Mesendoderm (in vitro differentiated cells): ENCODE results near the gene MANSC4.
"Not testable (repeated sequence)": the region's sequence is repeated elsewhere in the genome, so short reads cannot be mapped to it uniquely, and the experiment has no call there.

Experiments
- DNase-seq: peaks from one replicate; pipeline ENCODE4 v3.0.0; 2013
- H2AK5ac ChIP-seq: 2 replicates; pipeline ENCODE4 v1.6.1; 2013; ENCODE audit warnings: low read length, inconsistent platforms
- H2BK120ac ChIP-seq: 2 replicates; pipeline ENCODE4 v1.6.1; 2013; ENCODE audit warnings: low read depth, mild to moderate bottlenecking, low read length, moderate library complexity, mixed read lengths
- H2BK15ac ChIP-seq: replicated peaks from 2 replicates; pipeline ENCODE4 v1.6.1; 2013; ENCODE audit warnings: low read depth, mild to moderate bottlenecking, moderate library complexity
- H2BK5ac ChIP-seq: 2 replicates; pipeline ENCODE4 v1.6.1; 2013; ENCODE audit warnings: low read length, inconsistent platforms
- H3K18ac ChIP-seq: 2 replicates; pipeline ENCODE4 v1.6.1; 2013; ENCODE audit warnings: mild to moderate bottlenecking, low read length, mixed read lengths
- H3K23ac ChIP-seq: one replicate; pipeline ENCODE4 v1.6.1; 2013; ENCODE audit warnings: low read length
- H3K27ac ChIP-seq: 2 replicates; pipeline ENCODE4 v1.5.1; 2013; ENCODE audit warnings: low read depth, mild to moderate bottlenecking, inconsistent platforms, low read length, moderate library complexity
- H3K27me3 ChIP-seq: 2 replicates; pipeline ENCODE4 v1.6.1; 2013; ENCODE audit warnings: low read length, control low read depth, mild to moderate bottlenecking, inconsistent platforms; ENCODE audit not compliant: insufficient read depth, poor library complexity
- H3K36me3 ChIP-seq: 2 replicates; pipeline ENCODE4 v1.6.1; 2013; ENCODE audit warnings: low read length, inconsistent platforms; ENCODE audit not compliant: control insufficient read depth, insufficient read depth
- H3K4ac ChIP-seq: one replicate; pipeline ENCODE4 v1.6.1; 2013; ENCODE audit warnings: low read depth, mild to moderate bottlenecking, low read length, moderate library complexity
- H3K4me1 ChIP-seq: 2 replicates; pipeline ENCODE4 v1.6.1; 2013; ENCODE audit warnings: low read depth, low read length, inconsistent platforms; ENCODE audit not compliant: control insufficient read depth
- H3K4me2 ChIP-seq: 2 replicates; pipeline ENCODE4 v1.6.1; 2013; ENCODE audit warnings: low read length
- H3K4me3 ChIP-seq: 2 replicates; pipeline ENCODE4 v1.5.1; 2013; ENCODE audit warnings: mild to moderate bottlenecking, low read length
- H3K56ac ChIP-seq: one replicate; pipeline ENCODE4 v1.6.1; 2013; ENCODE audit warnings: low read length
- H3K79me1 ChIP-seq: 2 replicates; pipeline ENCODE4 v1.6.1; 2013; ENCODE audit warnings: low read length, inconsistent platforms
- H3K79me2 ChIP-seq: 2 replicates; pipeline ENCODE4 v1.6.1; 2013; ENCODE audit warnings: mild to moderate bottlenecking, low read length; ENCODE audit not compliant: control insufficient read depth, insufficient read depth
- H3K9ac ChIP-seq: 2 replicates; pipeline ENCODE4 v1.6.1; 2013; ENCODE audit warnings: low read length, inconsistent platforms
- H4K5ac ChIP-seq: one replicate; pipeline ENCODE4 v1.6.1; 2013; ENCODE audit warnings: low read length
- H4K8ac ChIP-seq: one replicate; pipeline ENCODE4 v1.6.1; 2013; ENCODE audit warnings: low read depth, mild to moderate bottlenecking, control low read depth, low read length, moderate library complexity
- WGBS: extraction: QIAGEN DNeasy Blood & Tissue Kit; methylation state at CpG from one replicate; pipeline ENCODE4 v1.1.7; 2013; ENCODE audit warnings: low lambda C conversion rate, missing lambda C conversion rate; ENCODE audit not compliant: insufficient coverage; ENCODE audit errors: extremely low coverage; 5-methylcytosine and 5-hydroxymethylcytosine counted together

Gene MANSC4

DNA sequence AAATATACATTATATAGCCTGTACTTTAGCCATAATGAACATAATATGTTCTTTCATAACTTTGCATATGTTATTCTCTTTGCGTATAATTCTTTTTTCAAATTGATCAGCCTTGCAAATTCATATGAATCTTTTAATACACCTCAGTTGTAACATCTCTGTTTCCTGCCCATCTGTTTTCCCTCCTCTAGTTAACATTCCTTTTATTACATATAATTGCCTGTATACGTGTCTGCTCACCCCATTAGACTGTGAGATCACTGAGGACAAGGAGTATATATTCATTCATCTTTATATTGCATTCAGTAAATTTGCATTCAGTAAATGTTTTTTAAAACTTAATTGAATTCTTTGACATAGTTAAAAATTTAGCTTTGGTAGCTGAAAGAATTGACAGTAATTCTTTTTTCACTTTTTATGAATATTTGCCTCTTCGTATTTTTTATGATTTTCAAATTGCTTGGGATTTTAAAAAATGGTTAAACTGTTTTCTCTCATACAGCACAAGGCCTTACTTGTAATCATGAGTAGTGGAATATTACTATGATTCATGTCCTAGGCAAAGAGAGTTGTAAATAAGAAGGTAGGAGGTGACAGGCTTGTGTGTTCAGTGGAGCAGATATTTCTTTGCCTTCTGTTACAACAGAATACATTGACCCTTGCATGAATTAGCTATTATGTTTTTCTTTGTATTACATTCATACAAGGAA, 32.8 kb downstream of the MANSC4 start:
- Histone ChIP-seq H3K27me3 (no peaks in the 10 kb centered on the region), H4K5ac (no peak overlapping the region), H2BK5ac (no peak overlapping the region), H3K23ac (no peak overlapping the region), H3K36me3 (no peaks in the 10 kb centered on the region), H3K4me3 (no peak overlapping the region), H3K4me2 (no peak overlapping the region), H3K56ac (no peak overlapping the region), H3K4me1 (no peaks in the 10 kb centered on the region), H3K79me1 (no peaks in the 10 kb centered on the region), H2AK5ac (no peak overlapping the region), H3K9ac (no peak overlapping the region), H4K8ac (no peak overlapping the region), H3K4ac (no peak overlapping the region), H2BK15ac (no peak overlapping the region), H2BK120ac (no peak overlapping the region), H3K27ac (no peak overlapping the region), H3K79me2 (no peaks in the 10 kb centered on the region), H3K18ac (no peak overlapping the region)
- no CpG with 5 or more reads among the region's 3 CpGs for WGBS
- DNase-seq: no peak

DNA sequence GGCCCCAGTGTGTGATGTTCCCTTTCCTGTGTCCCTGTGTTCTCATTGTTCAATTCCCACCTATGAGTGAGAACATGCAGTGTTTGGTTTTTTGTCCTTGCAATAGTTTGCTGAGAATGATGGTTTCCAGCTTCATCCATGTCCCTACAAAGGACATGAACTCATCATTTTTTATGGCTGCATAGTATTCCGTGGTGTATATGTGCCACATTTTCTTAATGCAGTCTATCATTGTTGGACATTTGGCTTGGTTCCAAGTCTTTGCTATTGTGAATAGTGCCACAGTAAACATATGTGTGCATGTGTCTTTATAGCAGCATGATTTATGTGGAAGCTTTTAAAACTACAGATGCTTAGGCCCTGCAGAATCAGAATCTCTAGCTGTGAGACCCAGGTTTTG, 34.3 kb downstream of the MANSC4 start:
- not testable (repeated sequence) for H3K27ac ChIP-seq, H3K18ac ChIP-seq, H3K27me3 ChIP-seq, H2BK5ac ChIP-seq, H2BK15ac ChIP-seq, H3K79me2 ChIP-seq, H3K4me2 ChIP-seq, H3K4ac ChIP-seq, H3K56ac ChIP-seq, H3K4me1 ChIP-seq, H4K5ac ChIP-seq, H3K36me3 ChIP-seq, H3K9ac ChIP-seq, H3K4me3 ChIP-seq, H3K79me1 ChIP-seq, DNase-seq, H4K8ac ChIP-seq, H3K23ac ChIP-seq, H2AK5ac ChIP-seq, H2BK120ac ChIP-seq
- no CpG with 5 or more reads among the region's 1 CpG for WGBS

DNA sequence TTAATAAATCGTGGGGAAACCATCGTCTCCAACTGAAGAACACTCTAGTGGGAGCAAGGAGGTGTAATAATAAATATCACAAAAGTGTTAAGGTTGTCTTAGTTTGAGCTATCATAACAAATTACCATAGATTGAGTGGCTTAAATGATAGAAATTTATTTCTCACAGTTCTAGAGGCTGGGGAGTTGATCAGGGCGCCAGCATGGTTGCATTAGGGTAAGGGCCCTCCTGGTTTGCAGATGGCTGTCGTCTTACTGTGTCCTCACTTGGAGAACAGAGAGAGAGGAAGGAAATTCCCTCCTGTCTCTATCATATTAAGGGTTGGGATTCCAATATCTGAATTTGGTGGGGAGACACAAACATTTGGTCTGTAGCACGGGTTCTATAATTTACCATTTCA, 36.4 kb downstream of the MANSC4 start:
- no peak overlapping the region for H2AK5ac ChIP-seq

DNA sequence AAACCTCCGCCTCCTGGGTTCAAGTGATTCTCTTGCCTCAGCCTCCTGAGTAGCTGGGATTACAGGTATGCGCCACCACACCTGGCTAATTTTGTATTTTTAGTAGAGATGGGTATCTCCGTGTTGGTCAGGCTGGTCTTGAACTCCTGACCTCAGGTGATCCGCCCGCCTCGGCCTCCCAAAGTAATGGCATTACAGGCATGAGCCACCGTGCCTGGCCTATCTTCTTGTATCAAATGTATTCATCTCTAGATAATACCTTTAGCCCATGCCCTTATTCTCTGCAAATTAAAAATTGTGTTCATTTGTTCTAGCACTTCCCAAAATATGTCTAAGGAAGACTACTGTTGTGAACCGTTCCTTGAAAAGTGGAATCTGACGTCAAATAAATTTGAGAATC, 45.7 kb downstream of the MANSC4 start:
- not testable (repeated sequence) for H2BK120ac ChIP-seq, H3K9ac ChIP-seq, H3K4me3 ChIP-seq, H3K23ac ChIP-seq, H3K27ac ChIP-seq, H4K5ac ChIP-seq, H3K27me3 ChIP-seq, H3K79me1 ChIP-seq, H3K4me2 ChIP-seq, H3K4ac ChIP-seq, H3K79me2 ChIP-seq, H2AK5ac ChIP-seq, H3K4me1 ChIP-seq, H2BK15ac ChIP-seq, H4K8ac ChIP-seq, H3K36me3 ChIP-seq, DNase-seq, H2BK5ac ChIP-seq, H3K18ac ChIP-seq, H3K56ac ChIP-seq
- WGBS: no CpG with 5 or more reads among the region's 9 CpGs

More for the DNA sequence above, 36.4 kb downstream of the MANSC4 start:
- no peak for DNase-seq
- no CpG with 5 or more reads among the region's 5 CpGs for WGBS
- H3K4ac ChIP-seq: no peak overlapping the region
- H3K9ac ChIP-seq: no peak overlapping the region
- H3K4me1 ChIP-seq: no peaks in the 10 kb centered on the region
- H4K5ac ChIP-seq: no peak overlapping the region
- no peak overlapping the region for H3K4me3 ChIP-seq
- H2BK5ac ChIP-seq: no peak overlapping the region
- H4K8ac ChIP-seq: no peak overlapping the region
- no peak overlapping the region for H3K18ac ChIP-seq
- no peak overlapping the region for H3K27ac ChIP-seq
- H2BK120ac ChIP-seq: no peak overlapping the region
- H3K27me3 ChIP-seq: no peaks in the 10 kb centered on the region
- H3K79me2 ChIP-seq: no peaks in the 10 kb centered on the region
- H3K56ac ChIP-seq: no peak overlapping the region
- H2BK15ac ChIP-seq: no peak overlapping the region
- no peak overlapping the region for H3K4me2 ChIP-seq
- no peak overlapping the region for H3K23ac ChIP-seq
- no peaks in the 10 kb centered on the region for H3K79me1 ChIP-seq
- H3K36me3 ChIP-seq: no peaks in the 10 kb centered on the region

DNA sequence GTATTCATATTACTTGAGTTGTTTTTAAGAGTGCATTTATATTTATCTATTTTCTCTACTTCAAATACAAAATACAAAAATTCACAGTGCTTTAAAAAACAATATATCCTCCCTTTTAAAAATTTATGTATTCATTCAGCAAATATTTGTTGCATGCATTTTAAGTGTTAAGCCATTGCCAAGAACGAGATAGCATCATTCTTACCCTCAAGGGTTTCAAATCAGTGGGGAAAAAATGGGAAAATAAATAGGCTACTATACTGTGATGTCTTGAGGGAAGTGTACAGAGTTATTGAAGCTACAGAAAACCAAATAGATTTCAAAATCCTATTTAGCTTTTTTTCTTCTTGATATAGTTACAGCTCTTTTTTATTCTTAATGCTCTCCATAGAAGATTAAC, 46.2 kb downstream of the MANSC4 start:
- Histone ChIP-seq H3K4me1 (no peaks in the 10 kb centered on the region), H3K79me2 (no peaks in the 10 kb centered on the region), H3K23ac (no peak overlapping the region), H3K27ac (no peak overlapping the region), H4K5ac (no peak overlapping the region), H2BK120ac (no peak overlapping the region), H3K56ac (no peak overlapping the region), H3K36me3 (no peaks in the 10 kb centered on the region), H3K4ac (no peak overlapping the region), H3K18ac (no peak overlapping the region), H3K79me1 (no peaks in the 10 kb centered on the region), H3K27me3 (no peaks in the 10 kb centered on the region), H3K9ac (no peak overlapping the region), H3K4me2 (no peak overlapping the region), H3K4me3 (no peak overlapping the region), H2AK5ac (no peak overlapping the region), H4K8ac (no peak overlapping the region), H2BK5ac (no peak overlapping the region), H2BK15ac (no peak overlapping the region)
- no peak for DNase-seq
- no CpG with 5 or more reads among the region's 1 CpG for WGBS

DNA sequence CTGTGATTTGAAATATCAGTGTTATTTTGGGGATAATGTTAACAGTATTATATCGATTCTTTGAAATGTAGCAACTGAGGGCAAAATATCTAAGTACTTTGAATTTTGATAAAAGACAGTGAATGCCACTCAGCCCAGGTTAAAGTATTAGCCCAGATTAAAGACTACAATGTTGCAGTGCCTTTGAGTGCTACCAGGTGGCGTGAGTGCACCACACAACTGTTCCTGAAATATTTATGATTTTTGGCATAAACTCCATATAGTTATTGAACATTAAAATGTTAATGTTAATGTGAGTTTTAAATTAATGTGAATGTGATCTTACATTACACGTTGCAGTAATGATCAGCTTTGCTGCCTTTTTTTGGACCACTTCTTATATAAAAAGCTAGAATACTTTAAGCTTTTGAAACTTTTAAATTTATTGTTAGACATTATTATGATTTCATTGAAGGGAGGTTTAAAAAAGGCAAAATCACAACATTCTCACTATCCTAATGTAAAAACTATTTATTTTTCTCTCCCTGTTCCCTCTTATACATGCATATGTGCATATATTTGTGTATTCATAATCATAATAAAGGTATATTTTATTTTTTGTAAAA, 46.9 kb downstream of the MANSC4 start:
- DNase-seq: peak; percentile 13
- no peak overlapping the region for H3K9ac ChIP-seq
- no peak overlapping the region for H2BK15ac ChIP-seq
- no peaks in the 10 kb centered on the region for H3K79me2 ChIP-seq
- no peak overlapping the region for H2BK120ac ChIP-seq
- H2BK5ac ChIP-seq: no peak overlapping the region
- no peaks in the 10 kb centered on the region for H3K4me1 ChIP-seq
- H3K27me3 ChIP-seq: no peaks in the 10 kb centered on the region
- no peak overlapping the region for H3K4ac ChIP-seq
- WGBS: no CpG with 5 or more reads among the region's 3 CpGs
- no peak overlapping the region for H4K5ac ChIP-seq
- no peak overlapping the region for H3K4me2 ChIP-seq
- H3K79me1 ChIP-seq: no peaks in the 10 kb centered on the region
- no peak overlapping the region for H3K23ac ChIP-seq
- no peak overlapping the region for H2AK5ac ChIP-seq
- no peak overlapping the region for H3K27ac ChIP-seq
- H3K4me3 ChIP-seq: no peak overlapping the region
- H4K8ac ChIP-seq: no peak overlapping the region
- no peak overlapping the region for H3K56ac ChIP-seq
- H3K36me3 ChIP-seq: no peaks in the 10 kb centered on the region
- H3K18ac ChIP-seq: no peak overlapping the region
